Liver (tissue), 9 donors: ENCODE data around the gene GRK5. TPM values are rescaled to one million over a fixed set of nuclear protein-coding genes. Genes with fewer than 3 reads are reported as not detected.

Experiments
- DNase-seq: peaks from one replicate; pipeline ENCODE4 v3.0.0-alpha.2; 2017; ENCODE audit warnings: low spot score
- H3K27ac ChIP-seq, 2 donors: one replicate each; pipeline ENCODE4 v1.7.0; 2013; ENCODE audit warnings: inconsistent platforms in 2 of 2, low read length in 2 of 2, control low read depth in 1 of 2, low read depth in 1 of 2, mild to moderate bottlenecking in 1 of 2
- H3K27me3 ChIP-seq, 4 donors: one replicate each; pipeline versions ENCODE4 v1.6.1 to v1.7.0; 2013; ENCODE audit warnings: low read length in 3 of 4, inconsistent platforms in 1 of 4, mild to moderate bottlenecking in 1 of 4, moderate library complexity in 1 of 4; ENCODE audit not compliant: control insufficient read depth in 4 of 4, insufficient read depth in 4 of 4
- H3K36me3 ChIP-seq, 4 donors: one replicate each; pipeline versions ENCODE4 v1.6.1 to v1.7.0; 2013; ENCODE audit warnings: low read length in 3 of 4, mild to moderate bottlenecking in 3 of 4, low read depth in 1 of 4, moderate library complexity in 1 of 4; ENCODE audit not compliant: control insufficient read depth in 4 of 4, insufficient read depth in 3 of 4
- H3K4me1 ChIP-seq, 4 donors: one replicate each; pipeline versions ENCODE4 v1.6.1 to v1.7.0; 2013; ENCODE audit warnings: low read length in 3 of 4, mild to moderate bottlenecking in 3 of 4, moderate library complexity in 1 of 4; ENCODE audit not compliant: control insufficient read depth in 4 of 4, insufficient read depth in 4 of 4
- H3K4me3 ChIP-seq, 3 donors: one replicate each; pipeline versions ENCODE4 v1.6.1 to v1.7.0; 2013; ENCODE audit warnings: low read length in 3 of 3, control low read depth in 1 of 3, low read depth in 1 of 3, mild to moderate bottlenecking in 1 of 3
- H3K9ac ChIP-seq, 2 donors: one replicate each; pipeline ENCODE4 v1.7.0; 2013; ENCODE audit warnings: low read length in 2 of 2, mild to moderate bottlenecking in 2 of 2, moderate library complexity in 2 of 2, control low read depth in 1 of 2, low read depth in 1 of 2
- H3K9me3 ChIP-seq, 4 donors: one replicate each; pipeline versions ENCODE4 v1.6.1 to v1.7.0; 2013; ENCODE audit warnings: low read length in 3 of 4; ENCODE audit not compliant: control insufficient read depth in 4 of 4
- ATF3 ChIP-seq: IDR thresholded peaks from 2 replicates; pipeline ENCODE4 v1.6.1; 2016; ENCODE audit warnings: antibody characterized with exemption
- CTCF ChIP-seq: fragments of 150-350 bp; IDR thresholded peaks from 2 replicates; pipeline ENCODE4 v1.5.1; 2017; ENCODE audit warnings: improper control_type of control experiment, low read depth, low read length; ENCODE audit not compliant: missing input control
- EGR1 ChIP-seq, 2 donors: IDR thresholded peaks; 2 replicates each; pipeline ENCODE4 v1.6.1; 2016 to 2018; ENCODE audit warnings: antibody characterized with exemption in 2 of 2, low read depth in 2 of 2
- FOXA1 ChIP-seq: IDR thresholded peaks from 2 replicates; pipeline ENCODE4 v1.6.1; 2016; ENCODE audit warnings: antibody characterized with exemption
- FOXA2 ChIP-seq: IDR thresholded peaks from 2 replicates; pipeline ENCODE4 v1.6.1; 2016; ENCODE audit warnings: antibody characterized with exemption
- GABPA ChIP-seq, 2 donors: IDR thresholded peaks in 1 of 2; conservative IDR thresholded peaks in 1 of 2; 2 replicates each; pipeline ENCODE4 v1.6.1; 2016; ENCODE audit warnings: antibody characterized with exemption in 2 of 2, mild to moderate bottlenecking in 1 of 2, moderate library complexity in 1 of 2
- HNF4A ChIP-seq, 2 donors: conservative IDR thresholded peaks; 2 replicates each; pipeline ENCODE4 v1.6.1; 2016; ENCODE audit warnings: antibody characterized with exemption in 2 of 2, mild to moderate bottlenecking in 2 of 2
- HNF4G ChIP-seq: IDR thresholded peaks from 2 replicates; pipeline ENCODE4 v1.6.1; 2016; ENCODE audit warnings: antibody characterized with exemption
- JUND ChIP-seq, 2 donors: IDR thresholded peaks; 2 replicates each; pipeline ENCODE4 v1.6.1; 2016; ENCODE audit warnings: antibody characterized with exemption in 2 of 2
- MAX ChIP-seq: IDR thresholded peaks from 2 replicates; pipeline ENCODE4 v1.6.1; 2016; ENCODE audit warnings: antibody characterized with exemption
- NR2F2 ChIP-seq: IDR thresholded peaks from 2 replicates; pipeline ENCODE4 v1.6.1; 2016; ENCODE audit warnings: antibody characterized with exemption
- RAD21 ChIP-seq, 2 donors: IDR thresholded peaks; 2 replicates each; pipeline ENCODE4 v1.6.1; 2016; ENCODE audit warnings: antibody characterized with exemption in 2 of 2, mild to moderate bottlenecking in 2 of 2
- REST ChIP-seq: IDR thresholded peaks from 2 replicates; pipeline ENCODE4 v1.6.1; 2016; ENCODE audit warnings: antibody characterized with exemption, mild to moderate bottlenecking
- RXRA ChIP-seq, 2 donors: IDR thresholded peaks; 2 replicates each; pipeline ENCODE4 v1.6.1; 2017 to 2018; ENCODE audit warnings: antibody characterized with exemption in 2 of 2, mild to moderate bottlenecking in 1 of 2
- SP1 ChIP-seq: IDR thresholded peaks from 2 replicates; pipeline ENCODE4 v1.6.1; 2018; ENCODE audit warnings: antibody characterized with exemption, mild to moderate bottlenecking
- YY1 ChIP-seq: IDR thresholded peaks from 2 replicates; pipeline ENCODE4 v1.6.1; 2016; ENCODE audit warnings: antibody characterized with exemption, mild to moderate bottlenecking
- ZBTB33 ChIP-seq: IDR thresholded peaks from 2 replicates; pipeline ENCODE4 v1.6.1; 2016; ENCODE audit warnings: antibody characterized with exemption
- WGBS: extraction: QIAGEN DNeasy Blood & Tissue Kit; methylation state at CpG from one replicate; pipeline ENCODE4 v1.1.7; 2013; 5-methylcytosine and 5-hydroxymethylcytosine counted together
- polyA plus RNA-seq, 2 donors: library from polyadenylated mRNA; stranded (reverse) in 1 of 2; unstranded in 1 of 2; fragments of 200-250 nt in 1 of 2; fragments of >200 nt in 1 of 2; fragmentation: Nextera tagmentation in 1 of 2; extraction: Ambion mirVana in 1 of 2; gene quantifications; one replicate each; pipeline versions ENCODE4 v1.2.1 to v1.2.3, GENCODE V29; 2013 to 2015
- total RNA-seq, 2 donors: library from RNA; depleted of rRNA; stranded (reverse); fragments of >200 nt; gene quantifications; one replicate each; pipeline ENCODE4 v1.2.3, GENCODE V29; 2014
- donor health status: healthy.
- donor health status: healthy.
- donor health status: healthy.
- donor health status: healthy.
- donor health status: healthy.

The GRK5 gene
- total and polyA plus RNA-seq, 4 donors: 2.1 to 6.6 (median 5.1) TPM

- H3K4me1 ChIP-seq: peaks cover 7 to 32% (median 23%) of the 10 kb centered on the region in 4 donors
- H3K4me3 ChIP-seq: no peak overlapping the region
- peak overlapping the region; percentile 63 for H3K27ac ChIP-seq
- no peaks in the 10 kb centered on the region for H3K9me3 ChIP-seq
- H3K9ac ChIP-seq: peak overlapping the region in 1 of 2 donors; percentile 65
- H3K36me3 ChIP-seq: no peaks in the 10 kb centered on the region
- no peak for TF ChIP-seq MAX
- TF ChIP-seq RXRA (IDR thresholded peaks at IDR 0.05): peak; percentile 66 to 77
- TF ChIP-seq JUND (IDR thresholded peaks at IDR 0.05): no peak
- TF ChIP-seq HNF4A (conservative IDR thresholded peaks at IDR 0.05): peak; percentile 67 to 72
- peak; percentile 15 to 46 for TF ChIP-seq RAD21 (IDR thresholded peaks at IDR 0.05)
- no peak for TF ChIP-seq CTCF
- no peak for TF ChIP-seq ZBTB33
- peak; percentile 95 for TF ChIP-seq NR2F2
- no peak for TF ChIP-seq GABPA (IDR thresholded peaks at IDR 0.05 in 1 of 2, conservative IDR thresholded peaks at IDR 0.05 in 1 of 2)
- no peak for TF ChIP-seq HNF4G
- TF ChIP-seq FOXA1: no peak
- no peak for TF ChIP-seq ATF3
- peak; percentile 60 for TF ChIP-seq SP1
- H3K27me3 ChIP-seq: no peaks in the 10 kb centered on the region
- no peak for DNase-seq
- WGBS: 27% methylated on average over 2 of the region's 2 CpGs
Observed at GRCh38 chr10:119243488-119243887, 36.1 kb downstream of the GRK5 start.

GRCh38 chr10:119243967-119244366 lies 36.6 kb downstream of the GRK5 start:
- Histone ChIP-seq H3K27ac (peak overlapping the region; percentile 63), H3K9ac (peak overlapping the region in 1 of 2 donors; percentile 65), H3K4me1 (peaks cover 7 to 32% (median 23%) of the 10 kb centered on the region in 4 donors), H3K4me3 (no peak overlapping the region), H3K9me3 (no peaks in the 10 kb centered on the region), H3K36me3 (no peaks in the 10 kb centered on the region), H3K27me3 (no peaks in the 10 kb centered on the region)
- TF ChIP-seq FOXA1 (no peak), ZBTB33 (no peak), YY1 (no peak), MAX (no peak), GABPA (IDR thresholded peaks at IDR 0.05 in 1 of 2, conservative IDR thresholded peaks at IDR 0.05 in 1 of 2) (no peak), HNF4G (no peak), JUND (IDR thresholded peaks at IDR 0.05) (no peak), FOXA2 (no peak), REST (no peak), EGR1 (IDR thresholded peaks at IDR 0.05; ENCODE audit: low read depth in 2 of 2) (no peak), SP1 (no peak)
- WGBS: 34% methylated on average over 1 of the region's 1 CpG
- no peak for DNase-seq
